GM12872 (cell line): ENCODE results near the gene GPS1.

Source experiments
- CTCF ChIP-seq: IDR thresholded peaks from 3 replicates; pipeline ENCODE4 v1.5.1; 2011; ENCODE audit warnings: low read depth, mild to moderate bottlenecking, low read length, moderate library complexity; ENCODE audit not compliant: insufficient read depth

Gene GPS1

GRCh38 chr17:82082456-82082855 lies 30.8 kb downstream of the GPS1 start:
- no peak for TF ChIP-seq CTCF

GRCh38 chr17:82083009-82083408 lies 31.3 kb downstream of the GPS1 start:
- no peak for TF ChIP-seq CTCF

GRCh38 chr17:82083533-82084359 lies 32.0 kb downstream of the GPS1 start:
- TF ChIP-seq CTCF = no peak

- TF ChIP-seq CTCF = no peak
These were observed 32.8 kb downstream of the GPS1 start for GRCh38 chr17:82084373-82085030.

- TF ChIP-seq CTCF = no peak
These were observed 33.5 kb downstream of the GPS1 start for GRCh38 chr17:82085031-82085861.

- TF ChIP-seq CTCF = no peak
These were observed 34.5 kb downstream of the GPS1 start for GRCh38 chr17:82085931-82086764.
